H9 (cell line): ENCODE measurements around the gene C1orf198. TPM values are rescaled to one million over a fixed set of nuclear protein-coding genes. Genes with fewer than 3 reads are reported as not detected.

Experiments
- DNase-seq: peaks from one replicate; pipeline ENCODE4 v3.0.0-alpha.2; 2017
- H2AFZ ChIP-seq: one replicate; pipeline ENCODE4 v1.6.1; 2013; ENCODE audit warnings: mild to moderate bottlenecking, low read length, control low read depth, moderate library complexity
- H2AK5ac ChIP-seq: 2 replicates; pipeline ENCODE4 v1.6.1; 2013; ENCODE audit warnings: low read length, control low read depth, mixed read lengths; ENCODE audit not compliant: insufficient read length
- H2BK120ac ChIP-seq: one replicate; pipeline ENCODE4 v1.6.1; 2013; ENCODE audit warnings: low read depth, mild to moderate bottlenecking, low read length, control low read depth, inconsistent platforms; ENCODE audit not compliant: poor library complexity, severe bottlenecking
- H2BK12ac ChIP-seq: 2 replicates; pipeline ENCODE4 v1.6.1; 2013; ENCODE audit warnings: low read length, control low read depth, mixed read lengths, low read depth; ENCODE audit not compliant: insufficient read length
- H2BK15ac ChIP-seq: 2 replicates; pipeline ENCODE4 v1.6.1; 2013; ENCODE audit warnings: low read depth, low read length, control low read depth
- H2BK20ac ChIP-seq: one replicate; pipeline ENCODE4 v1.6.1; 2013; ENCODE audit warnings: low read depth, mild to moderate bottlenecking, low read length, control low read depth, inconsistent platforms; ENCODE audit not compliant: poor library complexity, severe bottlenecking
- H2BK5ac ChIP-seq: 2 replicates; pipeline ENCODE4 v1.6.1; 2013; ENCODE audit warnings: low read length, control low read depth, mixed read lengths; ENCODE audit not compliant: insufficient read length
- H3K14ac ChIP-seq: 2 replicates; pipeline ENCODE4 v1.6.1; 2013; ENCODE audit warnings: low read length, control low read depth; ENCODE audit not compliant: insufficient read depth
- H3K18ac ChIP-seq: 2 replicates; pipeline ENCODE4 v1.6.1; 2013; ENCODE audit warnings: low read depth, mild to moderate bottlenecking, mixed read lengths, low read length, control low read depth; ENCODE audit not compliant: insufficient read length
- H3K23ac ChIP-seq: 2 replicates; pipeline ENCODE4 v1.6.1; 2013; ENCODE audit warnings: low read length, control low read depth, mixed read lengths, low read depth; ENCODE audit not compliant: insufficient read length
- H3K23me2 ChIP-seq: 2 replicates; pipeline ENCODE4 v1.6.1; 2013; ENCODE audit warnings: low read depth, mild to moderate bottlenecking, mixed read lengths, low read length, control low read depth; ENCODE audit not compliant: insufficient read length, poor library complexity, severe bottlenecking
- H3K27ac ChIP-seq: 2 replicates; pipeline ENCODE4 v1.5.1; 2013; ENCODE audit warnings: low read length, control low read depth, mixed read lengths, low read depth; ENCODE audit not compliant: insufficient read length
- H3K27me3 ChIP-seq: 2 replicates; pipeline ENCODE4 v1.6.1; 2013; ENCODE audit warnings: low read length, control low read depth, inconsistent platforms; ENCODE audit not compliant: insufficient read depth
- H3K4ac ChIP-seq: 2 replicates; pipeline ENCODE4 v1.6.1; 2013; ENCODE audit warnings: low read depth, mild to moderate bottlenecking, control low read depth, inconsistent platforms, low read length, moderate library complexity
- H3K4me1 ChIP-seq: 2 replicates; pipeline ENCODE4 v1.6.1; 2013; ENCODE audit warnings: low read length, control low read depth, inconsistent platforms; ENCODE audit not compliant: insufficient read depth
- H3K4me2 ChIP-seq: 2 replicates; pipeline ENCODE4 v1.6.1; 2013; ENCODE audit warnings: low read length, control low read depth, mixed read lengths; ENCODE audit not compliant: insufficient read length, insufficient read depth
- H3K56ac ChIP-seq: 2 replicates; pipeline ENCODE4 v1.6.1; 2013; ENCODE audit warnings: low read depth, mild to moderate bottlenecking, mixed read lengths, low read length, control low read depth; ENCODE audit not compliant: insufficient read length
- H3K79me1 ChIP-seq: 2 replicates; pipeline ENCODE4 v1.6.1; 2013; ENCODE audit warnings: low read depth, mild to moderate bottlenecking, moderate library complexity, low read length, control low read depth, inconsistent platforms; ENCODE audit not compliant: insufficient read depth, poor library complexity, severe bottlenecking
- H3K79me2 ChIP-seq: 2 replicates; pipeline ENCODE4 v1.6.1; 2013; ENCODE audit warnings: low read length, control low read depth, inconsistent platforms; ENCODE audit not compliant: insufficient read depth
- H3K9ac ChIP-seq: 2 replicates; pipeline ENCODE4 v1.6.1; 2013; ENCODE audit warnings: low read length, control low read depth, mixed read lengths; ENCODE audit not compliant: insufficient read length; ENCODE audit errors: extremely low read depth
- H3K9me3 ChIP-seq: one replicate; pipeline ENCODE4 v1.6.1; 2013; ENCODE audit warnings: low read depth, low read length, inconsistent platforms; ENCODE audit not compliant: control insufficient read depth
- H3T11ph ChIP-seq: one replicate; pipeline ENCODE4 v1.6.1; 2013; ENCODE audit warnings: mild to moderate bottlenecking, low read length, control low read depth, inconsistent platforms
- H4K20me1 ChIP-seq: one replicate; pipeline ENCODE4 v1.6.1; 2013; ENCODE audit not compliant: control insufficient read depth, insufficient read length, insufficient read depth
- H4K5ac ChIP-seq: 2 replicates; pipeline ENCODE4 v1.6.1; 2013; ENCODE audit warnings: low read depth, mild to moderate bottlenecking, mixed read lengths, low read length, control low read depth; ENCODE audit not compliant: insufficient read length
- H4K8ac ChIP-seq: replicated peaks from 2 replicates; pipeline ENCODE4 v1.6.1; 2013; ENCODE audit warnings: low read length, control low read depth, mixed read lengths, low read depth; ENCODE audit not compliant: insufficient read length
- H4K91ac ChIP-seq: 2 replicates; pipeline ENCODE4 v1.6.1; 2013; ENCODE audit warnings: low read depth, mild to moderate bottlenecking, moderate library complexity, mixed read lengths, low read length, control low read depth; ENCODE audit not compliant: insufficient read length
- H3K27ac Mint-ChIP-seq, 3 experiments: 2 replicates in 2 of 3; 3 replicates in 1 of 3; pipeline ENCODE4 v1.8.0; 2020 to 2021; ENCODE audit warnings: mixed read lengths in 3 of 3, mild to moderate bottlenecking in 1 of 3, moderate library complexity in 1 of 3
- H3K27me3 Mint-ChIP-seq: 2 replicates; pipeline ENCODE4 v1.8.0; 2021; ENCODE audit warnings: low read depth, mild to moderate bottlenecking, moderate library complexity, mixed read lengths
- H3K36me3 Mint-ChIP-seq, 3 experiments: 2 replicates in 2 of 3; 3 replicates in 1 of 3; pipeline ENCODE4 v1.8.0; 2020 to 2021; ENCODE audit warnings: low read depth in 3 of 3, mixed read lengths in 3 of 3; ENCODE audit not compliant: insufficient read depth in 1 of 3
- H3K4me1 Mint-ChIP-seq, 2 experiments: 2 replicates each; pipeline ENCODE4 v1.8.0; 2020; ENCODE audit warnings: mixed read lengths in 2 of 2
- H3K4me3 Mint-ChIP-seq, 2 experiments: 2 replicates in 1 of 2; 3 replicates in 1 of 2; pipeline ENCODE4 v1.8.0; 2020 to 2021; ENCODE audit warnings: mild to moderate bottlenecking in 2 of 2, mixed read lengths in 2 of 2, moderate library complexity in 1 of 2
- H3K9me3 Mint-ChIP-seq, 2 experiments: 2 replicates in 1 of 2; 3 replicates in 1 of 2; pipeline ENCODE4 v1.8.0; 2020; ENCODE audit warnings: mild to moderate bottlenecking in 2 of 2, mixed read lengths in 2 of 2, moderate library complexity in 1 of 2
- CTCF ChIP-seq: fragments of 200-600 bp; sonication (generic); conservative IDR thresholded peaks from 3 replicates; pipeline ENCODE4 v1.8.0; 2021; ENCODE audit warnings: antibody characterized with exemption, mild to moderate bottlenecking
- WGBS: extraction: QIAGEN DNeasy Blood & Tissue Kit; methylation state at CpG from one replicate; pipeline ENCODE4 v1.1.7; 2013; ENCODE audit warnings: missing lambda C conversion rate, low lambda C conversion rate, mixed read lengths; ENCODE audit not compliant: insufficient read length; ENCODE audit errors: extremely low coverage; 5-methylcytosine and 5-hydroxymethylcytosine counted together
- total RNA-seq: library from RNA; stranded (reverse); gene quantifications from 2 replicates; pipeline ENCODE4 v1.2.1, GENCODE V29; 2021

The C1orf198 gene
- total RNA-seq, 1 experiment from 2014 or later, result 28.9 TPM

GRCh38 chr1:230790026-230790425 is 78.3 kb downstream of the C1orf198 start:
- no peak overlapping the region for H3K4ac ChIP-seq
- H3K79me1 ChIP-seq, result no peaks in the 10 kb centered on the region
- no peak overlapping the region for H4K8ac ChIP-seq
- no peak overlapping the region for H3K27ac Mint-ChIP-seq
- H4K91ac ChIP-seq, result no peak overlapping the region
- H3K9me3 Mint-ChIP-seq, result no peaks in the 10 kb centered on the region
- H3K18ac ChIP-seq, result no peak overlapping the region
- no peak for DNase-seq
- no peaks in the 10 kb centered on the region for H3K23me2 ChIP-seq
- no peak overlapping the region for H3K4me3 Mint-ChIP-seq
- H3K36me3 Mint-ChIP-seq, result no peaks in the 10 kb centered on the region
- no peaks in the 10 kb centered on the region; the same call in 1 of the 2 replicates for H3K27me3 Mint-ChIP-seq
- no peak overlapping the region for H3K14ac ChIP-seq
- peaks cover 33% of the 10 kb centered on the region; the same call in 1 of the 2 replicates for H3K27me3 ChIP-seq
- H3K4me1 Mint-ChIP-seq, result peaks cover 12 to 18% of the 10 kb centered on the region in 2 experiments
- TF ChIP-seq CTCF, result no peak
- H3K79me2 ChIP-seq, result no peaks in the 10 kb centered on the region
- no peak overlapping the region for H3T11ph ChIP-seq
- no peaks in the 10 kb centered on the region for H3K9me3 ChIP-seq
- H2AK5ac ChIP-seq, result no peak overlapping the region
- H2BK20ac ChIP-seq, result no peak overlapping the region
- WGBS, result no CpG with 5 or more reads among the region's 5 CpGs
- H3K56ac ChIP-seq, result no peak overlapping the region
- H3K9ac ChIP-seq, result no peak overlapping the region
- H2BK12ac ChIP-seq, result no peak overlapping the region
- H3K4me1 ChIP-seq, result no peaks in the 10 kb centered on the region
- H2BK5ac ChIP-seq, result no peak overlapping the region
- H4K20me1 ChIP-seq, result no peaks in the 10 kb centered on the region
- H4K5ac ChIP-seq, result no peak overlapping the region
- no peak overlapping the region for H3K27ac ChIP-seq
- no peak overlapping the region for H2BK15ac ChIP-seq
- no peak overlapping the region for H3K23ac ChIP-seq
- no peak overlapping the region for H2BK120ac ChIP-seq
- H3K4me2 ChIP-seq, result no peak overlapping the region
- H2AFZ ChIP-seq, result no peak overlapping the region
